Fibroblast of pulmonary artery (primary cell): ENCODE measurements around the gene CKAP5.

Experiments used
- DNase-seq: peaks from one replicate; pipeline ENCODE4 v3.0.0-alpha.2; 2010; ENCODE audit warnings: low read depth
- H3K4me3 ChIP-seq: replicated peaks from 2 replicates; pipeline ENCODE4 v1.5.1; 2011; ENCODE audit warnings: low read depth, mild to moderate bottlenecking, control low read depth, low read length, moderate library complexity
- CTCF ChIP-seq: IDR thresholded peaks from 2 replicates; pipeline ENCODE4 v1.5.1; 2011; ENCODE audit warnings: mild to moderate bottlenecking, control low read depth, low read length, inconsistent platforms; ENCODE audit errors: missing control alignments

The CKAP5 gene

GRCh38 chr11:46876471-46876870, 30.4 kb upstream of the CKAP5 start:
- H3K4me3 ChIP-seq = no peak overlapping the region
- DNase-seq = no peak
- TF ChIP-seq CTCF = no peak

GRCh38 chr11:46874586-46874985, 28.5 kb upstream of the CKAP5 start:
- DNase-seq = no peak
- H3K4me3 ChIP-seq = no peak overlapping the region
- no peak for TF ChIP-seq CTCF

- no peak for DNase-seq
- TF ChIP-seq CTCF = no peak
- no peak overlapping the region for H3K4me3 ChIP-seq
Measured at GRCh38 chr11:46868912-46869311, 22.8 kb upstream of the CKAP5 start.

GRCh38 chr11:46865340-46865739, 19.3 kb upstream of the CKAP5 start:
- peak; percentile 81 for DNase-seq
- no peak for TF ChIP-seq CTCF
- H3K4me3 ChIP-seq = no peak overlapping the region

- no peak overlapping the region for H3K4me3 ChIP-seq
- no peak for TF ChIP-seq CTCF
- DNase-seq = no peak
Measured at GRCh38 chr11:46860218-46860617, 14.1 kb upstream of the CKAP5 start.

GRCh38 chr11:46858920-46859546, 13.0 kb upstream of the CKAP5 start:
- TF ChIP-seq CTCF = no peak
- DNase-seq = no peak

GRCh38 chr11:46857666-46858065, 11.6 kb upstream of the CKAP5 start:
- TF ChIP-seq CTCF = no peak
- DNase-seq = no peak

More at GRCh38 chr11:46858920-46859546, 13.0 kb upstream of the CKAP5 start:
- no peak overlapping the region for H3K4me3 ChIP-seq

More at GRCh38 chr11:46857666-46858065, 11.6 kb upstream of the CKAP5 start:
- H3K4me3 ChIP-seq = no peak overlapping the region
